Astrocyte of the spinal cord (primary cell): ENCODE results near the gene ARHGAP32.
A peak's percentile ranks its signal among the peaks of the same experiment; 100 is the strongest.

Experiments
- DNase-seq: peaks from one replicate; pipeline ENCODE4 v3.0.0; 2011; ENCODE audit warnings: low read depth, low spot score
- H3K4me3 ChIP-seq: 2 replicates; pipeline ENCODE4 v1.5.1; 2011; ENCODE audit warnings: low read depth, mild to moderate bottlenecking, low read length, moderate library complexity
- CTCF ChIP-seq: IDR thresholded peaks from 2 replicates; pipeline ENCODE4 v1.5.1; 2012; ENCODE audit warnings: low read depth, mild to moderate bottlenecking, low read length, inconsistent platforms
- in situ Hi-C: cut with HindIII; loops from 2 replicates; pipeline ENCODE4 v1.10.0; 2017; ENCODE audit warnings: low sequenced_read_pairs

The ARHGAP32 gene

GRCh38 chr11:128933481-128934178, 258.5 kb downstream of the ARHGAP32 start:
- H3K4me3 ChIP-seq = no peak overlapping the region
- in situ Hi-C loops = no loop called here
- no peak for DNase-seq
- TF ChIP-seq CTCF = no peak

- no peak for DNase-seq
- no peak for TF ChIP-seq CTCF
- in situ Hi-C loops = no loop called here
- H3K4me3 ChIP-seq = no peak overlapping the region
Observed at GRCh38 chr11:128931668-128932067, 260.5 kb downstream of the ARHGAP32 start.

- no peak overlapping the region for H3K4me3 ChIP-seq
- no peak for TF ChIP-seq CTCF
- no peak for DNase-seq
- in situ Hi-C loops = no loop called here
Observed at GRCh38 chr11:128931066-128931465, 261.1 kb downstream of the ARHGAP32 start.

GRCh38 chr11:128929991-128930390, 262.1 kb downstream of the ARHGAP32 start:
- no peak overlapping the region for H3K4me3 ChIP-seq
- no peak for TF ChIP-seq CTCF
- peak; percentile 18 for DNase-seq
- in situ Hi-C loops = no loop called here

- TF ChIP-seq CTCF = no peak
- in situ Hi-C loops = no loop called here
Observed at GRCh38 chr11:128929468-128929867, 262.7 kb downstream of the ARHGAP32 start.

GRCh38 chr11:128928400-128928799, 263.7 kb downstream of the ARHGAP32 start:
- no peak for DNase-seq
- in situ Hi-C loops = no loop called here
- TF ChIP-seq CTCF = no peak
- H3K4me3 ChIP-seq = no peak overlapping the region

More at GRCh38 chr11:128929468-128929867, 262.7 kb downstream of the ARHGAP32 start:
- no peak overlapping the region for H3K4me3 ChIP-seq
- no peak for DNase-seq
